AG04450 (cell line): ENCODE measurements around the gene SPDYE6. TPM values are rescaled to one million over a fixed set of nuclear protein-coding genes. Genes with fewer than 3 reads are reported as not detected.
"Not testable (repeated sequence)": the region's sequence is repeated elsewhere in the genome, so short reads cannot be mapped to it uniquely, and the experiment has no call there.

ENCODE experiments used
- CTCF ChIA-PET: fragments of 300-600, 350-600 bp; formaldehyde crosslinking; extraction: SDS; loops from one replicate; lab custom pipeline; 2022; ENCODE audit warnings: antibody characterized with exemption, inconsistent platforms; lab: Charles Lee
- POLR2A ChIA-PET: fragments of 350-600 bp; formaldehyde crosslinking; extraction: SDS; loops from one replicate; lab custom pipeline; 2021; ENCODE audit warnings: antibody characterized with exemption, inconsistent platforms; lab: Yijun Ruan, JAX
- DNase-seq: peaks from one replicate; pipeline ENCODE4 v3.0.0-alpha.2; 2011; ENCODE audit warnings: low read depth, low spot score
- H3K27ac ChIP-seq: one replicate; pipeline ENCODE4 v1.5.1; 2012; ENCODE audit warnings: low read depth, low read length, control low read depth
- H3K27me3 ChIP-seq: one replicate; pipeline ENCODE4 v1.6.0; 2012; ENCODE audit warnings: low read length; ENCODE audit not compliant: control insufficient read depth, insufficient read depth
- H3K4me3 ChIP-seq: 2 replicates; pipeline ENCODE4 v1.5.1; 2011; ENCODE audit warnings: mild to moderate bottlenecking, low read depth, low read length, control low read depth
- H3K9me3 ChIP-seq: 2 replicates; pipeline ENCODE4 v1.5.1; 2012; ENCODE audit warnings: low read length; ENCODE audit not compliant: control insufficient read depth, insufficient read depth
- CTCF ChIP-seq: IDR thresholded peaks from 2 replicates; pipeline ENCODE4 v1.5.1; 2011; ENCODE audit warnings: low read depth, low read length, control low read depth, inconsistent platforms
- polyA plus RNA-seq: library from polyadenylated mRNA; depleted of rRNA; stranded (reverse); fragments of >200 nt; gene quantifications from 2 replicates; pipeline ENCODE4 v1.2.3, GENCODE V29; 2011

The SPDYE6 gene
- polyA plus RNA-seq, 1 experiment: not detected

- CTCF ChIA-PET: interaction anchor here (2.5 kb wide), 1 partner anchor 114 kb away, joined by 20 read pairs; no protein-coding TSS in a partner anchor
- POLR2A ChIA-PET: no interaction called here
- no peaks in the 10 kb centered on the region; the same call in 1 of the 2 replicates for H3K9me3 ChIP-seq
- H3K4me3 ChIP-seq: no peak overlapping the region
- H3K27me3 ChIP-seq: no peaks in the 10 kb centered on the region
- DNase-seq: no peak
- no peak overlapping the region for H3K27ac ChIP-seq
- TF ChIP-seq CTCF: no peak
Observed at GRCh38 chr7:102392330-102392729, 36.1 kb upstream of the SPDYE6 start.

- DNase-seq: peak; percentile 34
- no peak overlapping the region for H3K4me3 ChIP-seq
- peak; percentile 91 for TF ChIP-seq CTCF
- H3K9me3 ChIP-seq: no peaks in the 10 kb centered on the region
- ChIA-PET CTCF (interaction anchor here (0.7 to 2.5 kb wide), 3 partner anchors 112 to 1248 kb away, joined by 3 to 20 read pairs (median 3); no protein-coding TSS in a partner anchor), POLR2A (no interaction called here)
- no peak overlapping the region for H3K27ac ChIP-seq
- H3K27me3 ChIP-seq: no peaks in the 10 kb centered on the region
Observed at GRCh38 chr7:102390697-102391484, 34.6 kb upstream of the SPDYE6 start.

DNA sequence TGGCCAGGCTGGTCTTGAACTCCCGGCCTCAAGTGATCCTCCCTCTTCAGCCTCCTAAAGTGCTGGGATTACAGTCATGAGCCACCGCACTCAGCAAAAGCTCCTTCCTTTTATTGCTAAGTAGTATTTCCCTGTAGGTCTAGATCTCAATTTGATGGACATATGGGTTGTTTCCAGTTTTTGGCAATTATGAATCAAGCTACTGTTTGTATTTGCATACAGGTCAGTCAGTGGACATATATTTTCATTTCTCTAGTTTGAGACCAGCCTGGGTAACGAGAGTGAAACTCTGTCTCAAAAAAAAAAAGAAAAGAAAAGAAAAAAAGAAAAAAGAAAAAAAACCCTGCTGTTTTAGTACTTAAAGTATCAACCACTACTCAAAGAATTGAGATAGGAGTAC is 33.6 kb upstream of the SPDYE6 start:
- Histone ChIP-seq H3K4me3 (no peak overlapping the region), H3K27ac (no peak overlapping the region), H3K9me3 (no peaks in the 10 kb centered on the region), H3K27me3 (no peaks in the 10 kb centered on the region)
- DNase-seq: no peak
- ChIA-PET CTCF (interaction anchor here (0.7 to 1.4 kb wide), 3 partner anchors 110 to 137 kb away, joined by 4 to 9 read pairs (median 5); no protein-coding TSS in a partner anchor), POLR2A (no interaction called here)
- no peak for TF ChIP-seq CTCF

DNA sequence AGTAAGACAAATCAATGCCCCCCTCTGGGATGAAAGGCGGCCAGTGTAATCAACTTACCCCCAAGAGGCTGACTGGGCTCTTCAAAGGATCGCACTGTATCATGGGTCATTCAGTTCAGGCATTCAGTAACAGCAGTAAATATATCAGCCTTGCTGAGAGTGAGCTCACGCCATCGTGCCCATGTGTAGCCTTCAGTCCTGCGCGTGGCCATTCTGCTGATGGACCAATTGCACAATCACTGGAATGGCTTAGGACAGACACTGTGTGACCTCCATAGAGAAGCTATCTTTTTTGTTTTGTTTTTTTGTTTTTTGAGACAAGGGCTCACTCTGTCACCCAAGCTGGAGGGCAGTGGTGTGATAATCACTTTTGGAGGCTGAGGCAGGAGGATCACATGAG is 30.8 kb upstream of the SPDYE6 start:
- Histone ChIP-seq H3K9me3 (no peaks in the 10 kb centered on the region), H3K27ac (no peak overlapping the region), H3K27me3 (no peaks in the 10 kb centered on the region), H3K4me3 (no peak overlapping the region)
- no peak for DNase-seq
- CTCF ChIA-PET: interaction anchor here (1.2 to 1.6 kb wide), 2 partner anchors 17 to 114 kb away, joined by 3 to 5 read pairs; no protein-coding TSS in a partner anchor
- no peak for TF ChIP-seq CTCF
- POLR2A ChIA-PET: no interaction called here

- H3K4me3 ChIP-seq, DNase-seq, H3K27me3 ChIP-seq, H3K27ac ChIP-seq, POLR2A ChIA-PET, CTCF ChIA-PET, H3K9me3 ChIP-seq: not testable (repeated sequence)
Observed at GRCh38 chr7:102381696-102382425, 25.6 kb upstream of the SPDYE6 start.

DNA sequence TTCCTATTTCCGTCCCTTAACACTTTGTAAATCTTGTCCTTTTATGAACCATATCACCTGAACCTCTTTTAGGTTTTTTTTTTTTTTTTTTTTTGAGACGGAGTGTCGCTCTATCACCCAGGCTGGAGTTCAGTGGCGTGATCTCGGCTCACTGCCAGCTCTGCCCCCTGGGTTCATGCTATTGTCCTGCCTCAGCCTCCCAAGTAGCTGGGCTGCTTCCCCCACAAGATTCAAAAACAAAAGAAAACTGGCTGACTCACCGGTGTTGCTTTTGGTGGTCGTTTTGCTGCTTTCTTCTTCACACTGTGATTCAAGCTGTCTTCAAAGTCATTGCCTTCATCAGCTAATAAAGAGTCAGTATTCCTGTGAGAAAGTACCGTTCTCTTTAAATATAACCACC is 24.6 kb upstream of the SPDYE6 start:
- H3K4me3 ChIP-seq, H3K9me3 ChIP-seq, DNase-seq, H3K27me3 ChIP-seq, H3K27ac ChIP-seq, POLR2A ChIA-PET, CTCF ChIA-PET: not testable (repeated sequence)
